ENCODE measurements around the gene AP1S1. TPM values are rescaled to one million over a fixed set of nuclear protein-coding genes. Genes with fewer than 3 reads are reported as not detected.

AP1S1 gene
- total and polyA plus RNA-seq, 8 donors: 2.7 to 71.2 (median 34.7) TPM; not detected in 1

DNA sequence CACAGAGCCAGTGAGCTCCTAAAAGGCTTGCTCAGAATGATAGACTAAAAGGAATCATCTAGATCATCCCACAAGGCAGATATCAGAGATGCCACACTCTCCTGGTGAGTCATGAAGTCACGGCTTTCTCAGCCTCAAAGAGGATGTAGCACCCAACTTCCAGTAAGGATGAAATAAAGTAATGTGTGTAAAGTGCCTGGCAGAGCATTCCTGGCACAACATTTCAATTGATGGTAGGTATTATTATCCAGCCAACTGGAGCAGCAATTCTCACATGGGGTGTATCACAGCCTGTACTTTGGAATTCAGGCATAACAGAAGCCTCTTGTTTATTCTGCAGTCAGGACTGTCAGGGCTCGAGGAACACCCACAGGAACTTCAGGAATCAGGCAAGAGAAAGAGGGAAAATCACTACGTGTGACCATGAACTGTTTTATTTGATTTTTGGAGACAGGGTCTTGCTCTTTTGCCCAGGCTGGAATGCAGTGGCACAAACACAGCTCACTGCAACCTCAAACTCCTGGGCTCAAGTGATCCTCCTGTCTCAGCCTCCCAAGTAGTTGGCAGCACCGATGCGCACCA lies 31.1 kb downstream of the AP1S1 start:
- Histone ChIP-seq H3K36me3 (no peaks in the 10 kb centered on the region), H3K9me3 (no peaks in the 10 kb centered on the region), H3K27me3 (peaks cover 2 to 65% (median 22%) of the 10 kb centered on the region in 3 donors), H3K27ac (no peak overlapping the region), H3K4me3 (no peak overlapping the region), H3K4me1 (peaks cover 0 to 8% (median under 1%) of the 10 kb centered on the region in 4 donors)
- TF ChIP-seq, protein P1, sequence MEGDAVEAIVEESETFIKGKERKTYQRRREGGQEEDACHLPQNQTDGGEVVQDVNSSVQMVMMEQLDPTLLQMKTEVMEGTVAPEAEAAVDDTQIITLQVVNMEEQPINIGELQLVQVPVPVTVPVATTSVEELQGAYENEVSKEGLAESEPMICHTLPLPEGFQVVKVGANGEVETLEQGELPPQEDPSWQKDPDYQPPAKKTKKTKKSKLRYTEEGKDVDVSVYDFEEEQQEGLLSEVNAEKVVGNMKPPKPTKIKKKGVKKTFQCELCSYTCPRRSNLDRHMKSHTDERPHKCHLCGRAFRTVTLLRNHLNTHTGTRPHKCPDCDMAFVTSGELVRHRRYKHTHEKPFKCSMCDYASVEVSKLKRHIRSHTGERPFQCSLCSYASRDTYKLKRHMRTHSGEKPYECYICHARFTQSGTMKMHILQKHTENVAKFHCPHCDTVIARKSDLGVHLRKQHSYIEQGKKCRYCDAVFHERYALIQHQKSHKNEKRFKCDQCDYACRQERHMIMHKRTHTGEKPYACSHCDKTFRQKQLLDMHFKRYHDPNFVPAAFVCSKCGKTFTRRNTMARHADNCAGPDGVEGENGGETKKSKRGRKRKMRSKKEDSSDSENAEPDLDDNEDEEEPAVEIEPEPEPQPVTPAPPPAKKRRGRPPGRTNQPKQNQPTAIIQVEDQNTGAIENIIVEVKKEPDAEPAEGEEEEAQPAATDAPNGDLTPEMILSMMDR (IDR thresholded peaks at IDR 0.05): no peak
- TF ChIP-seq POLR2AphosphoS5 (IDR thresholded peaks at IDR 0.05) (no peak), POLR2A (IDR thresholded peaks at IDR 0.05) (no peak), EP300 (IDR thresholded peaks at IDR 0.05) (no peak)
- DNase-seq: no peak
- intact Hi-C loops (cut with DNase I; ENCODE audit: low total_unique reads): no loop called here
- WGBS, 5 donors: 47 to 51% (median 49%) methylated on average over 5 of the region's 5 CpGs

DNA sequence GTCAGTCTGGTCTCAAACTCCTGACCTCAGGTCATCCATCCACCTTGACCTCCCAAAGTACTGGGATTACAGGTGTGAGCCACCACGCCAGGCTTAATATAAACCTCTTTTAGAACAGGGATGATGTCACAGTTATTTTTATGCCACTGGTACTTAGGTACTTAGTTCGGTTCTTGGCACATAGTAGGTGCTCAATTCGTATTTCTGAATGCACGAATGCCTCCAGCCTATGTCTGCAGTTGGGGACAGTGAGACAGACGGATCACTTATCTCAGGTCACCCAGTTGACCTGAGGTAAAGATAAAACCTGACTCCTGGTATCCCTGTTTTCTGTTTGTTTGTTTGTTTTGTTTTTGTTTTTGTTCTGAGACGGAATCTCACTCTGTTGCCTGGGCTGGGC lies 31.9 kb downstream of the AP1S1 start:
- no peak for DNase-seq
- intact Hi-C loops (cut with DNase I; ENCODE audit: low total_unique reads): no loop called here
- Histone ChIP-seq H3K36me3 (no peaks in the 10 kb centered on the region), H3K27me3 (peaks cover 0 to 57% (median 14%) of the 10 kb centered on the region in 3 donors), H3K27ac (no peak overlapping the region), H3K4me3 (no peak overlapping the region), H3K9me3 (no peaks in the 10 kb centered on the region), H3K4me1 (peaks cover 0 to 7% (median 0%) of the 10 kb centered on the region in 4 donors)
- TF ChIP-seq POLR2A (IDR thresholded peaks at IDR 0.05): no peak
- WGBS, 5 donors: 47 to 63% (median 50%) methylated on average over 6 of the region's 6 CpGs

DNA sequence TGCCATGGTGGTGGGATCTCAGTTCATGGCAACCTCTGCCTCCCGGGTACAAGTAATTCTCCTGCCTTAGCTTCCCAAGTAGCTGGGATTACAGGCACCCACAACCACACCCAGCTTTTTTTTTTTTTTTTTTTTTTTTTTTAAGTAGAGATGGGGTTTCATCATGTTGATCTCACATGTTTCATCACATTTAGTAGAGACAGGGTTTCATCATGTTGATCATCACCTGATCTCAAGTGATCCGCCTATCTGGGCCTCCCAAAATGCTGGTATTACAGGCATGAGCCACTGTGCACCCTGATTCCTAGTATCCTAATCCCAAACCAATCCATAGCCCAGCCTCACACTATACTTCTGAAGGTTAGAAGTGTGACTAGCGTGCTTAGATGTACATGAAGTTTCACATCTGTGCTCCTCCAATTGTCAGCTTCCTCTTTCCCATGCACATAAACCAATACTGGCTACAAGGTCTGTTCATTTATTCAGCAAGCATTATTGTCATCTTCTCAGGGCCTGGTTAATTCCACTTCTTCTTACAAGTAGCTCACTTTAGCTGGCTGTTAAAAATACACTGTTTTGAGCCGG lies 32.7 kb downstream of the AP1S1 start:
- Histone ChIP-seq H3K27me3 (peaks cover 0 to 49% (median 8%) of the 10 kb centered on the region in 3 donors), H3K4me1 (peaks cover 0 to 7% (median 0%) of the 10 kb centered on the region in 4 donors), H3K4me3 (no peak overlapping the region), H3K27ac (no peak overlapping the region), H3K9me3 (no peaks in the 10 kb centered on the region), H3K36me3 (no peaks in the 10 kb centered on the region)
- WGBS, 5 donors: 82 to 86% (median 85%) methylated on average over 4 of the region's 4 CpGs
- TF ChIP-seq, protein P1 (IDR thresholded peaks at IDR 0.05): no peak
- TF ChIP-seq POLR2AphosphoS5 (IDR thresholded peaks at IDR 0.05) (no peak), POLR2A (IDR thresholded peaks at IDR 0.05) (no peak), EP300 (IDR thresholded peaks at IDR 0.05) (no peak)
- DNase-seq: no peak
- intact Hi-C loops (cut with DNase I; ENCODE audit: low total_unique reads): no loop called here

DNA sequence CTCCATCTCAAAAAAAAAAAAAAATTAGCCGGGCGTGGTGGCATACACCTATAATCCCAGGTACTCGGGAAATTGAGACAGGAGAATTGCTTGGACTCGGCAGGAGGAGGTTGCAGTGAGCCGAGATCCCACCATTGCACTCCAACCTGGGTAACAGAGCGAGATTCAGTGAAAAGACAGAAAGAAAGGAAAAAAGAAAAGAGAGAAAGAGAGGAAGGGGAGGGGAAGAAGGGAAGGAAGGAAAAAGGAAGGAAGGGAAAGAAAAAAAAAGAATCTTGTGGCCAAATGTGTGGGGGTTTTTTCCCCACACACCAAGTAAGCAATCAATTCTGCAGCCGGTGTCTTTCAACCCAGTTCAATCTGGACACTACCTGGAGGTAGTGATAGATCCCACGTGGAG lies 34.8 kb downstream of the AP1S1 start:
- WGBS, 5 donors: 78 to 83% (median 79%) methylated on average over 8 of the region's 8 CpGs
- intact Hi-C loops (cut with DNase I; ENCODE audit: low total_unique reads): no loop called here
- TF ChIP-seq, protein P1 (IDR thresholded peaks at IDR 0.05): no peak
- TF ChIP-seq POLR2A (IDR thresholded peaks at IDR 0.05): no peak
- no peak for TF ChIP-seq POLR2AphosphoS5 (IDR thresholded peaks at IDR 0.05)
- no peak for TF ChIP-seq EP300 (IDR thresholded peaks at IDR 0.05)
- Histone ChIP-seq H3K4me3 (no peak overlapping the region), H3K27ac (no peak overlapping the region), H3K9me3 (no peaks in the 10 kb centered on the region), H3K4me1 (peaks cover 0 to 6% (median 0%) of the 10 kb centered on the region in 4 donors), H3K27me3 (peaks cover 0 to 40% (median 0%) of the 10 kb centered on the region in 3 donors), H3K36me3 (no peaks in the 10 kb centered on the region)
- no peak for DNase-seq

- Histone ChIP-seq H3K27me3 (peaks cover 0 to 62% (median 7%) of the 10 kb centered on the region in 3 donors), H3K4me1 (peaks cover 0 to 6% (median 2%) of the 10 kb centered on the region in 4 donors), H3K4me3 (no peak overlapping the region), H3K27ac (no peak overlapping the region), H3K9me3 (no peaks in the 10 kb centered on the region), H3K36me3 (no peaks in the 10 kb centered on the region)
- intact Hi-C loops (cut with DNase I; ENCODE audit: low total_unique reads): no loop called here
- TF ChIP-seq POLR2A (IDR thresholded peaks at IDR 0.05) (no peak), EP300 (IDR thresholded peaks at IDR 0.05) (no peak), POLR2AphosphoS5 (IDR thresholded peaks at IDR 0.05) (no peak)
- TF ChIP-seq, protein P1 (IDR thresholded peaks at IDR 0.05): no peak
- WGBS, 5 donors: 81 to 89% (median 84%) methylated on average over 14 to 17 of the region's 17 CpGs
- DNase-seq: no peak
Measured at GRCh38 chr7:101195884-101196283, 41.6 kb downstream of the AP1S1 start.
